ENCODE measurements around the gene OPN1LW.
"Not testable (repeated sequence)": the region's sequence is repeated elsewhere in the genome, so short reads cannot be mapped to it uniquely, and the experiment has no call there.

Gene OPN1LW

DNA sequence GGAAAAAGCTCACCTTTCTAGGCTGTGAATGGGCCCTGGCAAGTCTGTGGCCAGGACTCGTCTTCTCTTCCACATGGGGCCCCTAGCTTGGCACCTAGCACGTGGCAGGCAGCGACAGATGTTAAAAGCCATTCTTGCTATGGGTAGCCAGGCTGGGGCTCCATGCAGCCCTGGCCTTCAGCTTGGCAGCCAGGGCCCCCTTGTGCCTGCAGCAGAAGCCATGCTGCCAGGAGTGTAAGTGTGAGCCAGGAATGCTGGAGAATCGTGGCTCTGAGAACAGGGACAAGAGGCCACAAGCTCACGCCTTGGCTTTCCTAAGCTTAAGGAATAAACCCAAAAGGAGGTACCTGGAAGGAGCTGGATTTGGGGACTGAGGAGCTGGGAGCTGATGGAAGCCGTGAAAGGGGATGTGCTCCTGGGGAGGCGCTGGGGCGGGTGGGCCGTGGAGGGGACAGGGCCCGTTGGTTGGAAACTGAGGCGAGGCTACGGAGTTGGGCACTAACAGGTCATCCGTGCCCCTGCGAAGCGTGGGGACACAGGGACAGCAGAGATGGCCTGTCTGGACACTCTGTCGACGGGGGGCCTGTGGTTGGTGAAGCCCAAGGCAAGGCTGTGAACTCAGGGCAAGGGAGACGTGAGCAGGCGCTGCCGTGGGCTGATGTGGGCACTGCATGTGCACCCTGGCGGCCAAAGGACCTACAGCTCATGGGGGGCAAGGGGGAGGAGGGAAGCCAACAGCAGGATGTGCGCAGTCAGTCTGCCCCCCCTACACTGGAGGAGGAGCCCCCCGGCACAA, 895 bp upstream of the OPN1LW start:
- TF ChIP-seq, protein P1, sequence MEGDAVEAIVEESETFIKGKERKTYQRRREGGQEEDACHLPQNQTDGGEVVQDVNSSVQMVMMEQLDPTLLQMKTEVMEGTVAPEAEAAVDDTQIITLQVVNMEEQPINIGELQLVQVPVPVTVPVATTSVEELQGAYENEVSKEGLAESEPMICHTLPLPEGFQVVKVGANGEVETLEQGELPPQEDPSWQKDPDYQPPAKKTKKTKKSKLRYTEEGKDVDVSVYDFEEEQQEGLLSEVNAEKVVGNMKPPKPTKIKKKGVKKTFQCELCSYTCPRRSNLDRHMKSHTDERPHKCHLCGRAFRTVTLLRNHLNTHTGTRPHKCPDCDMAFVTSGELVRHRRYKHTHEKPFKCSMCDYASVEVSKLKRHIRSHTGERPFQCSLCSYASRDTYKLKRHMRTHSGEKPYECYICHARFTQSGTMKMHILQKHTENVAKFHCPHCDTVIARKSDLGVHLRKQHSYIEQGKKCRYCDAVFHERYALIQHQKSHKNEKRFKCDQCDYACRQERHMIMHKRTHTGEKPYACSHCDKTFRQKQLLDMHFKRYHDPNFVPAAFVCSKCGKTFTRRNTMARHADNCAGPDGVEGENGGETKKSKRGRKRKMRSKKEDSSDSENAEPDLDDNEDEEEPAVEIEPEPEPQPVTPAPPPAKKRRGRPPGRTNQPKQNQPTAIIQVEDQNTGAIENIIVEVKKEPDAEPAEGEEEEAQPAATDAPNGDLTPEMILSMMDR (IDR thresholded peaks at IDR 0.05) = no peak
- Histone ChIP-seq H3K4me3 (no peak overlapping the region), H3K27ac (no peak overlapping the region)
- no peak for DNase-seq (ENCODE audit: low spot score)

DNA sequence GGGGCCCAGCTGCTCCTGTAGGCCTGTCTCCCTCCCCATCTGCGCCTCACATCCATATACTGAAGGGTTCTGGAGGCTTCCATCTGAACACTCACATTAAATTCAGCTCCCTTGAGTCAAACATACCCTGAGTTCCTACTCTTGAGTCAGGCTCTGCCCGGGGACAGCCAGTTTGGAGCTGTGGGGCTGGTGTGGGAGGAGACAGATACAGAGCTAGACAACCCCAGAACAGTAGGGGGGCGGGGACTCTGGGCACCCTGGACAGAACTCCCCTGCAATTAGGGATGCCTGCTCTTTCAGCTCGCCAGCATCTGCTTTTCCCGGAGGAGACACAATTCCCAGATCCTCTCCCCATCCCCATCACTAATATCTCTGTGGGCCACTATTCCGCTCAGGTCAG, 7.0 kb downstream of the OPN1LW start:
- H3K27ac ChIP-seq; H3K4me3 ChIP-seq; DNase-seq (ENCODE audit: low spot score): not testable (repeated sequence)

DNA sequence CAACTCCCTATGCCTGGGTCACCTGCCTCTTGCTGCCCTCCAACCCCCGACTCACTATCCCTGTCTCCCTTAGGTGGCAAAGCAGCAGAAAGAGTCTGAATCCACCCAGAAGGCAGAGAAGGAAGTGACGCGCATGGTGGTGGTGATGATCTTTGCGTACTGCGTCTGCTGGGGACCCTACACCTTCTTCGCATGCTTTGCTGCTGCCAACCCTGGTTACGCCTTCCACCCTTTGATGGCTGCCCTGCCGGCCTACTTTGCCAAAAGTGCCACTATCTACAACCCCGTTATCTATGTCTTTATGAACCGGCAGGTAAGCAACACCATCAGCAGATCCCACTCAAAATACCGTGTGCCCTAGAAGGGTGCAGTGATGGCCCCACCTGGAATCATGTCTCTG, 12.2 kb downstream of the OPN1LW start:
- DNase-seq (ENCODE audit: low spot score); H3K27ac ChIP-seq; H3K4me3 ChIP-seq: not testable (repeated sequence)

DNA sequence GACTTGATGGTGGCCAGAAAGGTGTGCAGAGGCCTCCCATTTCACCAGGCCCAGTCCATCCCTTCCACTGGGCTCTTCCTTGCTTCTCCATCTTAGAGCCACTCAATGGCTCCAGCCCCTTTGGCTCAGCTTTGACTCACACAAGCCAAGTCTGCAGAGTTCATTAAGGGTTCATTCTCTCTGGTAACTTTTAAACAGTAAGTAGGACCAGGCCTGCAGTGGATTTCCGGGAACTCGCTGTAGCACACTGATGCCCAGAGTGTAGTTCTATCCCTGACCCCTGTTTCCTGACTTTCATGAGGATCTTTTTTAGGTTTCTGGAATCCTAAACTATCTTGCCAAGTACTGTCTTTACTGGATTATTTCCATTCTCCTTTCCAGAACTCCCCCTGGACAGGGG, 13.2 kb downstream of the OPN1LW start:
- not testable (repeated sequence) for H3K27ac ChIP-seq; H3K4me3 ChIP-seq; DNase-seq (ENCODE audit: low spot score)

DNA sequence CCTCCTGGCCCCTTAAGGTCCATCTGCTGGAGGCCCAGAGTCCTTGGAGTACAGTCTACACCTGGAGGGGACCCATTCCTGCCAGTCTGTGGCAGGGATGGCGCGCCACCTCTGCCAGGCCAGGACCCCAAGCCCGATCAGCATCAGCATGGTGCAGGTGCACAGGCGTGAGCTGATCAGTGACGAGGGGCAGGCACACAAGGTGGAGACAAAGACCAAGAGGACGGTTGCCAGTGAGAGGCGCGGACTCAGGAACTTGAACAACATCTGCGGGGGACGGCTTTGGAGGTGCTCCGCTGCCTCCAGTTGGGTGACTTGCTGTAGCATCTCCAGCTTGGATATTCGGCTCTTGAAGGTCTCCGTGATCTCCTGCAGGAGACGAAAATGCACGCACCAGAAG, 15.3 kb downstream of the OPN1LW start:
- not testable (repeated sequence) for H3K4me3 ChIP-seq; H3K27ac ChIP-seq; DNase-seq (ENCODE audit: low spot score)

DNA sequence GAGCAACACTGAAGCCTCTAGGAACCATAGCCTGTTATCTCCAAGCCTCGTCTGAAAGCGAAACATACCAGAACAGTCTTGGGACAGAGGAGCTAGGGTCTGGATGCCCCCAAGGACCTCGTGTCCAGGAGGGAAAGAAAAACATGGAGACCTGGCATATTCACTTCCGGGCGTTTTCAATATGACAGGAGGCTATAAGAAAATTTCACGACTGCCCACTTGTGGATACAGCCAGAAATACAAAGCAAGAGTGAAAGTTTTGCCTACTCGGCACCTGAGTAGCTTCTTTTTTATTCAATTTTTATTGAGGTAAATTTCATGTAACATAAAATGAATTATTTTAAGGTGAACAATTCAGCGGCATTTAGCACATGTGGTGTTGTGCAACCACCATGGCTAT, 20.9 kb downstream of the OPN1LW start:
- H3K4me3 ChIP-seq; H3K27ac ChIP-seq; DNase-seq (ENCODE audit: low spot score): not testable (repeated sequence)

DNA sequence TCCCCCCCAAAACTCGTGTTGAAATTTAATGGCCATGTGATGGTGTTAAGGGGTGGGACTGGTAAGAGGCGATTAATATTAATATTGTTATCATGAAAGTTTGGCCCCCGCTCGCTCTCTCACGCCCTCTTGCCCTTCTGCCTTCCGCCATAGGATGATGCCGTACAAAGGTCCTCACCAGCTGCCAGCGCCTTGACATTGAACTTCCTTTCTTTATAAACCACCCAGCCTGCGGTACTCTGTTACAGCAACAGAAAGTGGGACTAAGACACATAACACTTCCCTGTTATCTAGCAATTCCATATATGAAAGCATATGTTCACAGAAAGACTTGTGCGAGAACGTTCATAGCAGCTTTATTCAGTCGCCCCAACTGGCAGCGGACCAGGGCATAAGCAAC, 24.3 kb downstream of the OPN1LW start:
- not testable (repeated sequence) for H3K4me3 ChIP-seq; DNase-seq (ENCODE audit: low spot score); H3K27ac ChIP-seq

DNA sequence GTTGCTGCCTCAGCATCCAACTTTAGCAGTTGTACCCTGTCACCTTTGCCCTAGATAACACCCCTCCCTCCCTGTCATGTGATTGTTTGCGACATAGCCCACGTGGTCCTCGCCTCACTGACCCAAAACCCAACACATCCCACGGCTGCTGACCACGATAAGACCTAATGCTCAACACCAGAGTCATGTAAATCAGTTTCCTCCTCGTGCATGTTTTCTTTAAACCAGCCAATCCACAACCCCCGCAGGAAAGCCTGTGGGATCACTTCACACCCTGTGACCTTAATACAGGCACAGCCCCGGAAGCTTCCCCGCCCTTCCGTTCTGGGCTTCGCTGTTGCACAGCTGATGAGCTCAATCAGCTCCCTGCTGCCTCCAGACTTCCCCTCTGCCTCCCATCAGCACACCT, 28.5 kb downstream of the OPN1LW start:
- not testable (repeated sequence) for DNase-seq (ENCODE audit: low spot score)

DNA sequence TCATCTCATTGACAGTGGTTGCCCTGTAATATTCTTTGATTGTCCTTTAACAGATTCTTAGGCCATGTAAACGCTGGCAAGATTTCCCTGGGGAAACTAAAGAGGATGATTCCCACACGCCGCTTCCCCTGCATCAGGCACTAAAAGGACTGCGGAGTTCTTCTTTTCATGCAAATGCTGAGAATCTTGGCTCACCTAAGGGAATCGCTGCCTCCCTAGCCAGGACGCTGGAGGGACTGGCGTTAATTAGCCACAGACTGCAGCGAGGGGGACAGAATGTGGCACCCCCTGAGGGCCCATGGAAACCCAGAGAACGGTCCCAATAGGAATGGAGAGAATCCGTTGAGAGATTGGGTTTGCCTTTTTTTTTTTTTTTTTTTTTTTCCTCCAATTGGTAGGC, 30.3 kb downstream of the OPN1LW start:
- not testable (repeated sequence) for H3K27ac ChIP-seq; H3K4me3 ChIP-seq; DNase-seq (ENCODE audit: low spot score)

More for the DNA sequence above, 28.5 kb downstream of the OPN1LW start:
- not testable (repeated sequence) for H3K27ac ChIP-seq, H3K4me3 ChIP-seq

DNA sequence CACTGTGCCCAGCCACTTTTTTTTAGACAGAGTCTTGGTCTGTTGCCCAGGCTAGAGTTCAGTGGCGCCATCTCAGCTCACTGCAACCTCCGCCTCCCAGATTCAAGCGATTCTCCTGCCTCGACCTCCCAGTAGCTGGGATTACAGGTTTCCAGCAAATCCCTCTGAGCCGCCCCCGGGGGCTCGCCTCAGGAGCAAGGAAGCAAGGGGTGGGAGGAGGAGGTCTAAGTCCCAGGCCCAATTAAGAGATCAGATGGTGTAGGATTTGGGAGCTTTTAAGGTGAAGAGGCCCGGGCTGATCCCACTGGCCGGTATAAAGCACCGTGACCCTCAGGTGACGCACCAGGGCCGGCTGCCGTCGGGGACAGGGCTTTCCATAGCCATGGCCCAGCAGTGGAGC, 38.3 kb downstream of the OPN1LW start, which contains the start of gene OPN1MW:
OPN1MW (plus strand) TSS at position 301 of the 400 bp plus-strand sequence; CDS start at position 383, 82 bp downstream.
- not testable (repeated sequence) for H3K4me3 ChIP-seq; H3K27ac ChIP-seq; DNase-seq (ENCODE audit: low spot score)

DNA sequence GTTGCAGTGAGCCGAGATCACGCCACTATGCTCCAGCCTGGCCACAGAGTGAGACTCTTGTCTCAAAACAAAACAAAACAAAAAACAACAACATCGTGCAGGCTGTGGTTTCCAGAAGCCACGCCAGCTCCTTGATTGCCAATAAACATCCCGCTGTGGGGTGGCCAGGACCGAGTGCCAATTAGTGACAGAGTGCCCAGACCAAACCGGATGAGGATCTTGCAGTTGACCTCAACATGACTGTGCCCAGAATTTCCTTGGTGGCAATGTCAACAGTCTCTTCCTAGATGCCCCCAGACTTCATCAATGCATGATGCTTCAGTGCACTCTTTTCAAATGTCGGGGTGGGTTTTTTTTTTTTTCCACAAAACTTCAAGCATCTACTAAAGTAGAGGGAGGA, 39.8 kb downstream of the OPN1LW start:
- not testable (repeated sequence) for H3K27ac ChIP-seq

DNA sequence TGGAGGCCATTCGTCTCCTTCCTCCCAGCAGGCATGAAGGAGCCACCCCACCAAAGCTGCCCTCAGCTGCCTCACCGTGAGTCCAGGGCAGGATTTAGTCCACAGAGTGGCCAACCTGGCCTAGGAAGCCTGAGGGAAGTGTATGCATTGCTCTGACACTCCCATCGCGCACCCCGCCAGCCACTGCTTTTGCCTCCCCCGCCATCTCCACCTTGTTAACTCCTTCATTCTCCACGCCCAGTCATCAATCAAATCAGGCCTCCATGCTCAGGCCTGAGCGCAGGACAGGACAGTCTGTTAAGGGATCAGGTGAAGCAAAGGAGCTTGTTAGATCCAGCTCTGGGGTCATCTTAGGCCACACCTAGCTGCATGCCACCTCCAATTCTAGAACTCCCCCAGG, 48.8 kb downstream of the OPN1LW start:
- H3K27ac ChIP-seq; DNase-seq (ENCODE audit: low spot score); H3K4me3 ChIP-seq: not testable (repeated sequence)

More for the DNA sequence above, 39.8 kb downstream of the OPN1LW start:
- not testable (repeated sequence) for DNase-seq (ENCODE audit: low spot score); H3K4me3 ChIP-seq

DNA sequence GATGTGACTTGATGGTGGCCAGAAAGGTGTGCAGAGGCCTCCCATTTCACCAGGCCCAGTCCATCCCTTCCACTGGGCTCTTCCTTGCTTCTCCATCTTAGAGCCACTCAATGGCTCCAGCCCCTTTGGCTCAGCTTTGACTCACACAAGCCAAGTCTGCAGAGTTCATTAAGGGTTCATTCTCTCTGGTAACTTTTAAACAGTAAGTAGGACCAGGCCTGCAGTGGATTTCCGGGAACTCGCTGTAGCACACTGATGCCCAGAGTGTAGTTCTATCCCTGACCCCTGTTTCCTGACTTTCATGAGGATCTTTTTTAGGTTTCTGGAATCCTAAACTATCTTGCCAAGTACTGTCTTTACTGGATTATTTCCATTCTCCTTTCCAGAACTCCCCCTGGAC, 50.3 kb downstream of the OPN1LW start:
- not testable (repeated sequence) for H3K27ac ChIP-seq; H3K4me3 ChIP-seq; DNase-seq (ENCODE audit: low spot score)

DNA sequence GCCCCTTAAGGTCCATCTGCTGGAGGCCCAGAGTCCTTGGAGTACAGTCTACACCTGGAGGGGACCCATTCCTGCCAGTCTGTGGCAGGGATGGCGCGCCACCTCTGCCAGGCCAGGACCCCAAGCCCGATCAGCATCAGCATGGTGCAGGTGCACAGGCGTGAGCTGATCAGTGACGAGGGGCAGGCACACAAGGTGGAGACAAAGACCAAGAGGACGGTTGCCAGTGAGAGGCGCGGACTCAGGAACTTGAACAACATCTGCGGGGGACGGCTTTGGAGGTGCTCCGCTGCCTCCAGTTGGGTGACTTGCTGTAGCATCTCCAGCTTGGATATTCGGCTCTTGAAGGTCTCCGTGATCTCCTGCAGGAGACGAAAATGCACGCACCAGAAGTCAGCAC, 52.4 kb downstream of the OPN1LW start:
- not testable (repeated sequence) for H3K27ac ChIP-seq; DNase-seq (ENCODE audit: low spot score); H3K4me3 ChIP-seq

Measured in coronary artery (tissue), 2 donors.